B cell (primary cell): ENCODE results near the gene PITPNM3. TPM values are rescaled to one million over a fixed set of nuclear protein-coding genes. Genes with fewer than 3 reads are reported as not detected.

Source experiments
- ATAC-seq: fragments of 200-7000 bp; cut with Tn5 transposase; one replicate; pipeline ENCODE4 v1.10.0; 2021; ENCODE audit warnings: low read depth, mild to moderate bottlenecking, moderate number of reproducible peaks, moderate library complexity
- CTCF ChIA-PET: fragments of 350-600 bp; sonication (Branson Sonifier 250); formaldehyde crosslinking; loops from one replicate; lab custom pipeline; 2021; ENCODE audit warnings: antibody characterized with exemption, inconsistent platforms; lab: Charles Lee
- POLR2A ChIA-PET: fragments of 350-600 bp; sonication (Branson Sonifier 250); formaldehyde crosslinking; loops from one replicate; lab custom pipeline; 2021; ENCODE audit warnings: antibody characterized with exemption; lab: Charles Lee
- DNase-seq: peaks from one replicate; pipeline ENCODE4 v3.0.0; 2013
- H2AFZ ChIP-seq: 2 replicates; pipeline ENCODE4 v1.6.1; 2012; ENCODE audit warnings: mild to moderate bottlenecking, low read depth, low read length; ENCODE audit not compliant: insufficient read depth, poor library complexity, severe bottlenecking
- H3K27ac ChIP-seq, 2 donors: 1 replicate in 1 of 2; 2 replicates in 1 of 2; pipeline ENCODE4 v1.5.1; 2012 to 2013; ENCODE audit warnings: low read length in 2 of 2, mild to moderate bottlenecking in 2 of 2, moderate library complexity in 1 of 2
- H3K27me3 ChIP-seq, 4 experiments: fragments of 200-600 bp in 1 of 4; sonication (generic) in 1 of 4; replicated peaks in 1 of 4; 1 replicate in 2 of 4; 2 replicates in 2 of 4; pipeline versions ENCODE4 v1.6.1 to v1.7.0; 2013 to 2016; ENCODE audit warnings: low read length in 3 of 4, mild to moderate bottlenecking in 2 of 4, mixed read lengths in 1 of 4, moderate library complexity in 1 of 4; ENCODE audit not compliant: insufficient read depth in 4 of 4, control insufficient read depth in 3 of 4; ENCODE audit errors: control extremely low read depth in 1 of 4
- H3K36me3 ChIP-seq, 2 experiments: replicated peaks in 1 of 2; 1 replicate in 1 of 2; 2 replicates in 1 of 2; pipeline versions ENCODE4 v1.6.1 to v1.7.1; 2013; ENCODE audit warnings: low read length in 1 of 2; ENCODE audit not compliant: insufficient read depth in 2 of 2, control insufficient read depth in 1 of 2; ENCODE audit errors: control extremely low read depth in 1 of 2, extremely low read depth in 1 of 2
- H3K4me1 ChIP-seq, 2 donors: fragments of 200-600 bp in 1 of 2; sonication (generic) in 1 of 2; 1 replicate in 1 of 2; 2 replicates in 1 of 2; pipeline versions ENCODE4 v1.5.1 to v1.6.1; 2013 to 2017; ENCODE audit warnings: low read length in 2 of 2; ENCODE audit not compliant: control insufficient read depth in 2 of 2, insufficient read depth in 2 of 2
- H3K4me2 ChIP-seq: replicated peaks from 2 replicates; pipeline ENCODE3; 2012; ENCODE audit warnings: mild to moderate bottlenecking, low read depth, low read length; ENCODE audit not compliant: poor library complexity, severe bottlenecking
- H3K4me3 ChIP-seq, 5 experiments: fragments of 200-600 bp in 1 of 5; sonication (generic) in 1 of 5; 1 replicate in 3 of 5; 2 replicates in 2 of 5; pipeline versions ENCODE4 v1.5.1 to v1.7.0; 2011 to 2016; ENCODE audit warnings: low read length in 4 of 5, mild to moderate bottlenecking in 4 of 5, low read depth in 2 of 5, control low read depth in 1 of 5, moderate library complexity in 1 of 5; ENCODE audit not compliant: insufficient read depth in 1 of 5; ENCODE audit errors: control extremely low read depth in 1 of 5, extremely low read depth in 1 of 5
- H3K79me2 ChIP-seq: fragments of 200-600 bp; sonication (generic); one replicate; pipeline ENCODE4 v1.6.0; 2016; ENCODE audit warnings: low read length; ENCODE audit not compliant: control insufficient read depth, insufficient read depth
- H3K9ac ChIP-seq: fragments of 200-600 bp; sonication (generic); 2 replicates; pipeline ENCODE4 v1.6.1; 2017; ENCODE audit warnings: mild to moderate bottlenecking, low read length, moderate library complexity
- H3K9me3 ChIP-seq, 3 donors: one replicate each; pipeline versions ENCODE4 v1.6.1 to v1.7.1; 2013; ENCODE audit warnings: low read length in 2 of 3; ENCODE audit not compliant: control insufficient read depth in 2 of 3, insufficient read depth in 1 of 3; ENCODE audit errors: control extremely low read depth in 1 of 3
- H4K20me1 ChIP-seq: 2 replicates; pipeline ENCODE4 v1.6.0; 2012; ENCODE audit warnings: mild to moderate bottlenecking, low read length; ENCODE audit not compliant: insufficient read depth, control insufficient read depth, poor library complexity, severe bottlenecking
- H3K27ac Mint-ChIP-seq: one replicate; pipeline ENCODE4 v1.8.0; 2021; ENCODE audit warnings: mixed read lengths
- H3K27me3 Mint-ChIP-seq: one replicate; pipeline ENCODE4 v1.8.0; 2021; ENCODE audit warnings: mixed read lengths
- H3K4me1 Mint-ChIP-seq: one replicate; pipeline ENCODE4 v1.8.0; 2021; ENCODE audit warnings: mixed read lengths
- H3K4me3 Mint-ChIP-seq: one replicate; pipeline ENCODE4 v1.8.0; 2021; ENCODE audit warnings: mixed read lengths
- H3K9me3 Mint-ChIP-seq: one replicate; pipeline ENCODE4 v1.8.0; 2022; ENCODE audit warnings: mixed read lengths; ENCODE audit not compliant: insufficient read depth
- EZH2 ChIP-seq: IDR thresholded peaks from 2 replicates; pipeline ENCODE4 v1.6.1; 2012; ENCODE audit warnings: borderline replicate concordance, low read depth, mild to moderate bottlenecking, moderate library complexity, low read length; ENCODE audit not compliant: insufficient read depth, poor library complexity, severe bottlenecking
- WGBS: methylation state at CpG from one replicate; pipeline ENCODE4 v1.1.5; 2013; ENCODE audit warnings: missing lambda C conversion rate; ENCODE audit not compliant: insufficient coverage; 5-methylcytosine and 5-hydroxymethylcytosine counted together
- intact Hi-C: fragments of 100-400 bp; cut with micrococcal nuclease; formaldehyde crosslinking; loops from one replicate; pipeline ENCODE4 v1.10.0; 2022
- polyA plus RNA-seq: library from polyadenylated mRNA; depleted of rRNA; stranded (reverse); fragments of >200 nt; gene quantifications from 2 replicates; pipeline ENCODE4 v1.2.3, GENCODE V29; 2012
- total RNA-seq, 2 donors: library from RNA; stranded (reverse); fragments of 120-200 nt in 1 of 2; gene quantifications; 1 replicate in 1 of 2; 2 replicates in 1 of 2; pipeline versions ENCODE4 v1.2.3 to v1.2.4, GENCODE V29; 2013 to 2022
- TF ChIP-seq, protein P1 (sequence below): fragments of 200-600 bp; IDR thresholded peaks from one replicate; pipeline ENCODE4 v1.8.0; 2022; ENCODE audit warnings: antibody characterized with exemption, mild to moderate bottlenecking

Gene PITPNM3
- total and polyA plus RNA-seq, 2 donors (not counting 1 experiment from before 2014, with no cell fraction given) = 0.31 to 0.49 TPM

DNA sequence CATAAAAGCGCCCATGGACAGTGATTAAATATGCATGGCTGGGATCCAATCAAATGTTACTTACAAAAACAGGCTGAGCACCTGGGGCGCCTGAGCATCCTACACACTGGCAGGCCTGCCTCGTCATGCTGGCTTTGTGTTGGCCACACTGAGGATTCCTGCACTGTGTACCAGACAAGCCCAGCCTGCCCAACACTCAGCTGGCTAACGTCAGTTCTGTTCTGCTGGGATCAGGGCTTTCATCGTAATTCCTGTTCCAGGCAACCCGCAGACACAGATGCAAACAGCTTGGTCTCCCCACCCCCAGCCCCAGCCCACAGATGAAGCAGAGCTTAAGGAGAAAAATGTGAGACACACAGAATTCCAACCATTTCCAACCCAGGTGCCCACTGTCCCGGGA is 81.4 kb downstream of the PITPNM3 start:
- Mint-ChIP-seq H3K4me3 (no peak overlapping the region), H3K27me3 (no peaks in the 10 kb centered on the region), H3K27ac (no peak overlapping the region), H3K9me3 (no peaks in the 10 kb centered on the region), H3K4me1 (peaks cover 4% of the 10 kb centered on the region)
- DNase-seq (no peak), ATAC-seq (no peak)
- Histone ChIP-seq H4K20me1 (no peaks in the 10 kb centered on the region), H3K9ac (no peak overlapping the region), H3K4me1 (peaks cover 0 to 2% of the 10 kb centered on the region in 2 donors), H3K4me2 (no peak overlapping the region), H3K79me2 (no peaks in the 10 kb centered on the region), H3K4me3 (no peak overlapping the region), H3K9me3 (no peaks in the 10 kb centered on the region), H3K27ac (no peak overlapping the region), H3K36me3 (no peaks in the 10 kb centered on the region), H3K27me3 (no peaks in the 10 kb centered on the region), H2AFZ (no peak overlapping the region)
- ChIA-PET CTCF (interaction anchor here (1.0 to 1.4 kb wide), 3 partner anchors 125 to 227 kb away, joined by 3 to 4 read pairs (median 4); partner anchors contain the start of genes C17orf100 and MED31), POLR2A (no interaction called here)
- intact Hi-C loops = loop anchor here (5.0 kb wide), 2 partner anchors 122 to 227 kb away; no protein-coding TSS in a partner anchor
- no peak for TF ChIP-seq EZH2
- TF ChIP-seq, protein P1, sequence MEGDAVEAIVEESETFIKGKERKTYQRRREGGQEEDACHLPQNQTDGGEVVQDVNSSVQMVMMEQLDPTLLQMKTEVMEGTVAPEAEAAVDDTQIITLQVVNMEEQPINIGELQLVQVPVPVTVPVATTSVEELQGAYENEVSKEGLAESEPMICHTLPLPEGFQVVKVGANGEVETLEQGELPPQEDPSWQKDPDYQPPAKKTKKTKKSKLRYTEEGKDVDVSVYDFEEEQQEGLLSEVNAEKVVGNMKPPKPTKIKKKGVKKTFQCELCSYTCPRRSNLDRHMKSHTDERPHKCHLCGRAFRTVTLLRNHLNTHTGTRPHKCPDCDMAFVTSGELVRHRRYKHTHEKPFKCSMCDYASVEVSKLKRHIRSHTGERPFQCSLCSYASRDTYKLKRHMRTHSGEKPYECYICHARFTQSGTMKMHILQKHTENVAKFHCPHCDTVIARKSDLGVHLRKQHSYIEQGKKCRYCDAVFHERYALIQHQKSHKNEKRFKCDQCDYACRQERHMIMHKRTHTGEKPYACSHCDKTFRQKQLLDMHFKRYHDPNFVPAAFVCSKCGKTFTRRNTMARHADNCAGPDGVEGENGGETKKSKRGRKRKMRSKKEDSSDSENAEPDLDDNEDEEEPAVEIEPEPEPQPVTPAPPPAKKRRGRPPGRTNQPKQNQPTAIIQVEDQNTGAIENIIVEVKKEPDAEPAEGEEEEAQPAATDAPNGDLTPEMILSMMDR = no peak
- 91% methylated on average over 7 of the region's 7 CpGs for WGBS

DNA sequence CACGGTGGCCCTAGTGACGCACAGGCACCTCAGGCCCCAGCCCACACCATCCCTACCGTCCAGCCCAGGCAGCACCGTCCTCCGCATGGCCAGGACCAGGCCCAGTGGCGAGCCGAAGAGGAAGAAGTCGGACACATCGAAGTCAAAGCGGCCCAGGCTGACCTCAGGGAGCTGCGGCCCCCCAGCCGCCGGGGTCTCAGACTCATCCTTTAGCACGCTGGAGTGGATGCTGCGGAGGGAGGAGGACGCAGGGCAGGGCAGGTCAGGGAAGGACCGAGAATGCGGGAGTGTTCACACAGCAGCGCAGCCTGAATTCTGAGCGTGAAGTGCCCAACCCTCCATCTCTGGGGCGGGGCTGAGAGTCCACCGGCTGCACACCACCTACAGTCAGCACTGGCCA is 82.0 kb downstream of the PITPNM3 start:
- peaks cover 0 to 2% of the 10 kb centered on the region in 2 donors for H3K4me1 ChIP-seq
- DNase-seq (no peak), ATAC-seq (no peak)
- peaks cover 4% of the 10 kb centered on the region for H3K4me1 Mint-ChIP-seq
- H3K27ac Mint-ChIP-seq = no peak overlapping the region
- H3K27me3 Mint-ChIP-seq = peaks cover 3% of the 10 kb centered on the region
- H3K79me2 ChIP-seq = no peaks in the 10 kb centered on the region
- no peak overlapping the region for H3K4me2 ChIP-seq
- intact Hi-C loops = loop anchor here (5.0 kb wide), 2 partner anchors 123 to 228 kb away; no protein-coding TSS in a partner anchor
- CTCF ChIA-PET = interaction anchor here (1.7 to 2.2 kb wide), 3 partner anchors 17 to 530 kb away, joined by 5 to 8 read pairs (median 5); no protein-coding TSS in a partner anchor
- POLR2A ChIA-PET = no interaction called here
- no peaks in the 10 kb centered on the region for H3K9me3 ChIP-seq
- H3K9ac ChIP-seq = no peak overlapping the region
- H3K27ac ChIP-seq = no peak overlapping the region
- TF ChIP-seq, protein P1 = no peak
- TF ChIP-seq EZH2 = no peak
- no peak overlapping the region for H3K4me3 Mint-ChIP-seq
- no peaks in the 10 kb centered on the region for H3K27me3 ChIP-seq
- no peak overlapping the region for H3K4me3 ChIP-seq
- 97% methylated on average over 20 of the region's 22 CpGs for WGBS
- no peaks in the 10 kb centered on the region for H3K9me3 Mint-ChIP-seq
- H4K20me1 ChIP-seq = no peaks in the 10 kb centered on the region
- no peaks in the 10 kb centered on the region for H3K36me3 ChIP-seq
- H2AFZ ChIP-seq = no peak overlapping the region
